Subcutaneous preadipocyte (primary cell): ENCODE data around the gene YTHDC2. TPM values are rescaled to one million over a fixed set of nuclear protein-coding genes. Genes with fewer than 3 reads are reported as not detected.

Experiments used
- small RNA-seq: library from RNA; depleted of rRNA; stranded (forward); fragments of <200 nt; gene quantifications from one replicate; pipeline ENCODE3, GENCODE V24; 2012
- total RNA-seq: library from RNA; depleted of rRNA; stranded (reverse); fragments of >200 nt; gene quantifications from 2 replicates; pipeline ENCODE4 v1.2.3, GENCODE V29; 2012

The YTHDC2 gene
- 21.7 and 24.8 TPM in 2 replicates for total RNA-seq

GRCh38 chr5:113513384-113514288 lies at the start of gene YTHDC2:
TSS of gene YTHDC2 (plus strand) at chr5:113513694. CDS start at chr5:113513896, 202 bp downstream.

DNA sequence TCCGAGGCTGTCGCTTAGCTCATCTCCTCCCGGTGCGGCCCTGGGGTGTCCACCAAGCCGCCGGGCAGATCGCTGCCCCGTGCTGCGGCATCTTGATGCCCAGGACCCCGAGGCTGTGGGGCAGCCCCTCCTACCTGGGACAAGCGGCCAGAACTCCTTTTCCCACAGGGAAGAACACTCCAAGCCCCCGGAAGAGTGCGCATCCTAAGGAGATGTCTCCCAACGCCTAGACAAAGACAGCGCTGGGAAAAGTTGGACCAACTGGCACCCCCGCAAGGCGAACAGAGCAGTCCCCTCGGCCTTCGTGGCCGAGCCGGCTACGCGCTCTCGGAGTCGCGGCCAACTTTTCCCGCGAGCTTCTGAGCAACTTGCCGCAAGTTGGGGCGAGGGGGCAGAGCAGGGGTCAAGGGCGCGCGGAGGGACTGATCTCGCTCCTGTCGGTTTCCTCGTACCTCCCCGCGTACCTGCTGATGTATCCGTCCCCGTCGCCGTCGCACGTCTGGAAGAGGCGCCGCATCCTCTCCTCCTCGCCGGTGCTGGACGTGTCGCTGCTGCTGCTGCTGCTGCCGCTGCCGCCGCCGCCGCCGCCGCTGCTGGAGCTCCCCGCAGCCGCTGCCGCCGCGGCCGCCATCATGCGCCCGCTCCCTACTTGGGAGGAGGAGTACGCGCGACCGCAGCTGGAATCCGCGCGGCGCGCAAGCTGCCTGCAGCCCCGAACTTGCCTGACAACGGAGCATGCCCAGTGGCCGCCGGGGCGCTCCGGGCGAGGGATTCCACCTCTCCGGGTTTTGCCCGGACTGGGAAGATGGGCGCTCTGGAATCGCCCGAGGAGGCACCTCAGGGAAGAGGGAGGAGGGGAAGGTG lies 25.5 kb upstream of the YTHDC2 start, which contains the start of gene MCC:
Gene MCC, minus strand, starts transcription at position 673 of the 864 bp plus-strand sequence.

Small RNAs within 50 kb of the gene (small RNA-seq; reads per million reads assigned to genes)
- gene RNU4ATAC13P: not detected

Other genes with a start within 250 kb of the YTHDC2 start
- gene TSSK1B, start 78.7 kb upstream of the YTHDC2 start, total RNA-seq: under 0.01 and 0.20 TPM in 2 replicates
- gene MCC, start 25.2 kb upstream of the YTHDC2 start, total RNA-seq: 29.1 and 29.8 TPM in 2 replicates